HG03378 (cell line): Measurements from ENCODE around the gene AOPEP.
A peak's percentile ranks its signal among the peaks of the same experiment; 100 is the strongest.

ENCODE experiments used
- ATAC-seq: cut with Tn5 transposase; IDR thresholded peaks from one replicate; pipeline ENCODE4 v1.9.1; 2021; ENCODE audit warnings: mild to moderate bottlenecking, moderate library complexity; ENCODE audit not compliant: unreplicated experiment

The AOPEP gene

GRCh38 chr9:94726495-94727191 is at the start of gene AOPEP:
TSS of gene AOPEP (plus strand) at chr9:94726699. CDS start at chr9:94759784, 33,085 bp downstream.
- ATAC-seq, result peak; percentile 95

GRCh38 chr9:94677929-94678328 is 48.6 kb upstream of the AOPEP start:
- ATAC-seq, result no peak

- ATAC-seq, result no peak
These were observed 46.9 kb upstream of the AOPEP start for GRCh38 chr9:94679587-94679986.

- no peak for ATAC-seq
These were observed 46.5 kb upstream of the AOPEP start for GRCh38 chr9:94680020-94680419.

- no peak for ATAC-seq
These were observed 45.9 kb upstream of the AOPEP start for GRCh38 chr9:94680621-94681020.

GRCh38 chr9:94681508-94681907 is 45.0 kb upstream of the AOPEP start:
- no peak for ATAC-seq

- no peak for ATAC-seq
These were observed 41.1 kb upstream of the AOPEP start for GRCh38 chr9:94685359-94685758.

GRCh38 chr9:94687451-94687850 is 39.0 kb upstream of the AOPEP start:
- no peak for ATAC-seq

- ATAC-seq, result no peak
These were observed 36.2 kb upstream of the AOPEP start for GRCh38 chr9:94690344-94690743.

GRCh38 chr9:94692601-94693000 is 33.9 kb upstream of the AOPEP start:
- no peak for ATAC-seq

GRCh38 chr9:94693485-94694204 is 32.9 kb upstream of the AOPEP start:
- no peak for ATAC-seq

- no peak for ATAC-seq
These were observed 30.0 kb upstream of the AOPEP start for GRCh38 chr9:94696545-94696944.

- no peak for ATAC-seq
These were observed 28.4 kb upstream of the AOPEP start for GRCh38 chr9:94697972-94698581.

- no peak for ATAC-seq
These were observed 26.7 kb upstream of the AOPEP start for GRCh38 chr9:94699715-94700373.

GRCh38 chr9:94700445-94700844 is 26.1 kb upstream of the AOPEP start:
- no peak for ATAC-seq

- ATAC-seq, result no peak
These were observed 22.9 kb upstream of the AOPEP start for GRCh38 chr9:94703488-94704140.

GRCh38 chr9:94705162-94705702 is 21.3 kb upstream of the AOPEP start:
- ATAC-seq, result no peak

GRCh38 chr9:94706922-94707321 is 19.6 kb upstream of the AOPEP start:
- no peak for ATAC-seq

- no peak for ATAC-seq
These were observed 12.9 kb upstream of the AOPEP start for GRCh38 chr9:94713436-94714215.

GRCh38 chr9:94714494-94714893 is 12.0 kb upstream of the AOPEP start:
- ATAC-seq, result no peak
